GM12865 (cell line): ENCODE data around the gene NFIA.
"Not testable (repeated sequence)": the region's sequence is repeated elsewhere in the genome, so short reads cannot be mapped to it uniquely, and the experiment has no call there.

ENCODE experiments used
- DNase-seq: peaks from one replicate; pipeline ENCODE4 v3.0.0; 2010; ENCODE audit warnings: low read depth
- H3K4me3 ChIP-seq: 2 replicates; pipeline ENCODE4 v1.5.1; 2011; ENCODE audit warnings: mild to moderate bottlenecking, low read depth, low read length, control low read depth
- TF ChIP-seq, protein P1 (sequence below): IDR thresholded peaks from 2 replicates; pipeline ENCODE4 v1.5.1; 2011; ENCODE audit warnings: low read length, control low read depth, low read depth, inconsistent platforms; ENCODE audit not compliant: insufficient read depth; ENCODE audit errors: missing control alignments

The NFIA gene

GRCh38 chr1:61459345-61459744 lies 377.0 kb downstream of the NFIA start:
- H3K4me3 ChIP-seq = no peak overlapping the region
- TF ChIP-seq, protein P1, sequence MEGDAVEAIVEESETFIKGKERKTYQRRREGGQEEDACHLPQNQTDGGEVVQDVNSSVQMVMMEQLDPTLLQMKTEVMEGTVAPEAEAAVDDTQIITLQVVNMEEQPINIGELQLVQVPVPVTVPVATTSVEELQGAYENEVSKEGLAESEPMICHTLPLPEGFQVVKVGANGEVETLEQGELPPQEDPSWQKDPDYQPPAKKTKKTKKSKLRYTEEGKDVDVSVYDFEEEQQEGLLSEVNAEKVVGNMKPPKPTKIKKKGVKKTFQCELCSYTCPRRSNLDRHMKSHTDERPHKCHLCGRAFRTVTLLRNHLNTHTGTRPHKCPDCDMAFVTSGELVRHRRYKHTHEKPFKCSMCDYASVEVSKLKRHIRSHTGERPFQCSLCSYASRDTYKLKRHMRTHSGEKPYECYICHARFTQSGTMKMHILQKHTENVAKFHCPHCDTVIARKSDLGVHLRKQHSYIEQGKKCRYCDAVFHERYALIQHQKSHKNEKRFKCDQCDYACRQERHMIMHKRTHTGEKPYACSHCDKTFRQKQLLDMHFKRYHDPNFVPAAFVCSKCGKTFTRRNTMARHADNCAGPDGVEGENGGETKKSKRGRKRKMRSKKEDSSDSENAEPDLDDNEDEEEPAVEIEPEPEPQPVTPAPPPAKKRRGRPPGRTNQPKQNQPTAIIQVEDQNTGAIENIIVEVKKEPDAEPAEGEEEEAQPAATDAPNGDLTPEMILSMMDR = no peak
- no peak for DNase-seq

- no peak overlapping the region for H3K4me3 ChIP-seq
- DNase-seq = no peak
- TF ChIP-seq, protein P1 = no peak
Measured at GRCh38 chr1:61460191-61460590, 377.8 kb downstream of the NFIA start.

DNA sequence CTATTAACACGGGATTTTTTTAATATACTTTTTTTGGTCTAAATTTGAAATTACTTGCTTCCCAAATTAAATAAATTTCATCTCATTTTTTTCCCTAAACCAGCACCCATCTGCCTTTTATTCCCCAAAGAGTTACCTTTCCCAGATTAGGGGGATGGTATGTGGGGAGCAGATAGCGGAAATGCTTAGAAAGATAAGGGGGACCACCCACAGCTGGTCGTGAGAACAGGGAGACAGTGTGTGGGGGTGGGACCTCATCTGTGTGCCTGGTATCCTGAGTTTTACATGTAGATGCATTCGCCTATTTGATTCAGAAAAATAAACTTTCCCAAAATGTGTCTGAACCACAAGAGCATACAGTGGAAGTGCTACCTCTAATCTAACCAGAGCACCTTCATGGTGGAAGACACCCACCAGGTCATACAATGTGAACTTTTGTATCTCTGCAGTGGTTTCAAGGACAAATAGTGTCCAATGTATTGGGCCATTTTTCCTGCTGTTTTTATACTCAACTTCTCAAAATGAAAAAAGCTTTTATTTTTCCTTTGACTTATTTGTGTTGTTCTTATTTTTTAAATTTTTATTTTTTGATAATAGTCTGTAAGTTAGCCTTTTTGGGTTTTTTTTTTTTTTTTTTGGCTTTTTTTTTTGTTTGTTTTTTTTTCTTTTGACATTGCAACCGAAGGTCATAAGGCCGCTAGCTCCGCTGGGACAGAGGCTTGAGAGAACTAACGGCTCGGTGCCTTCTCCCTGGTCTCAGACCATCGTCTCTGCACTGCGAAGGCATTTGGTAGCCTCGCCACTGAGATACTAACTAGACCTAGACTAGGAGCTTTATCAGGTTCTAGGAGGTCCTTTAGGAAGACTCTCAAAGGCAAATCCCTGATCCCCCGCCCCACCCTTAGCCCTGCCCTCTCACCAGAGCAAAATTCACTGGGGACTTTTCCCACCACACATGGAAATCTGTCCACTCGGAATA lies 379.3 kb downstream of the NFIA start:
- no peak for DNase-seq
- TF ChIP-seq, protein P1 = no peak
- H3K4me3 ChIP-seq = no peak overlapping the region

DNA sequence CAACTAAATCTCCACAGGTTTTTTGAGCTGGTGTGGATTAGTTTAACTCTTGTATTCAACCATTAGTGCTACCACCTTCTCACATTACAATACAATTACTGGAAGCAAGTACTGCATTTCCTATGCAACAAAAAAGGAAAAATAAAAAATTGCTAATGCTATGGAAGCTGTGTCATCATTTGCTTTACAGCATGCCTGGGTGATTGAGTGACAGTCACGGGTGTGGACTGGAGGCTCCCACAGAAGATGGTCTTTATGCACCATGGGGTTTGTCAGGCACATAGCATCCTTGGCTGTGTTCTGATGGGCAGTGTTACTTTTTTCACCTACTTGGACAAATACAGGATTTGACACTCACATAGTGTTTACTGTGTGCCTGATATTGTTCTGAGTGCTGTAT lies 380.3 kb downstream of the NFIA start:
- H3K4me3 ChIP-seq = no peak overlapping the region
- DNase-seq = no peak
- TF ChIP-seq, protein P1 = no peak

- H3K4me3 ChIP-seq = no peak overlapping the region
- no peak for DNase-seq
- TF ChIP-seq, protein P1 = no peak
Measured at GRCh38 chr1:61463220-61463619, 380.9 kb downstream of the NFIA start.

GRCh38 chr1:61467836-61468235 lies 385.5 kb downstream of the NFIA start:
- not testable (repeated sequence) for H3K4me3 ChIP-seq, DNase-seq

GRCh38 chr1:61469365-61469764 lies 387.0 kb downstream of the NFIA start:
- TF ChIP-seq, protein P1 = no peak
- H3K4me3 ChIP-seq = no peak overlapping the region
- no peak for DNase-seq
